Measurements from ENCODE around the gene CLCN6.
A peak's percentile ranks its signal among the peaks of the same experiment; 100 is the strongest.

CLCN6 gene, protein sequence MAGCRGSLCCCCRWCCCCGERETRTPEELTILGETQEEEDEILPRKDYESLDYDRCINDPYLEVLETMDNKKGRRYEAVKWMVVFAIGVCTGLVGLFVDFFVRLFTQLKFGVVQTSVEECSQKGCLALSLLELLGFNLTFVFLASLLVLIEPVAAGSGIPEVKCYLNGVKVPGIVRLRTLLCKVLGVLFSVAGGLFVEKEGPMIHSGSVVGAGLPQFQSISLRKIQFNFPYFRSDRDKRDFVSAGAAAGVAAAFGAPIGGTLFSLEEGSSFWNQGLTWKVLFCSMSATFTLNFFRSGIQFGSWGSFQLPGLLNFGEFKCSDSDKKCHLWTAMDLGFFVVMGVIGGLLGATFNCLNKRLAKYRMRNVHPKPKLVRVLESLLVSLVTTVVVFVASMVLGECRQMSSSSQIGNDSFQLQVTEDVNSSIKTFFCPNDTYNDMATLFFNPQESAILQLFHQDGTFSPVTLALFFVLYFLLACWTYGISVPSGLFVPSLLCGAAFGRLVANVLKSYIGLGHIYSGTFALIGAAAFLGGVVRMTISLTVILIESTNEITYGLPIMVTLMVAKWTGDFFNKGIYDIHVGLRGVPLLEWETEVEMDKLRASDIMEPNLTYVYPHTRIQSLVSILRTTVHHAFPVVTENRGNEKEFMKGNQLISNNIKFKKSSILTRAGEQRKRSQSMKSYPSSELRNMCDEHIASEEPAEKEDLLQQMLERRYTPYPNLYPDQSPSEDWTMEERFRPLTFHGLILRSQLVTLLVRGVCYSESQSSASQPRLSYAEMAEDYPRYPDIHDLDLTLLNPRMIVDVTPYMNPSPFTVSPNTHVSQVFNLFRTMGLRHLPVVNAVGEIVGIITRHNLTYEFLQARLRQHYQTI

DNA sequence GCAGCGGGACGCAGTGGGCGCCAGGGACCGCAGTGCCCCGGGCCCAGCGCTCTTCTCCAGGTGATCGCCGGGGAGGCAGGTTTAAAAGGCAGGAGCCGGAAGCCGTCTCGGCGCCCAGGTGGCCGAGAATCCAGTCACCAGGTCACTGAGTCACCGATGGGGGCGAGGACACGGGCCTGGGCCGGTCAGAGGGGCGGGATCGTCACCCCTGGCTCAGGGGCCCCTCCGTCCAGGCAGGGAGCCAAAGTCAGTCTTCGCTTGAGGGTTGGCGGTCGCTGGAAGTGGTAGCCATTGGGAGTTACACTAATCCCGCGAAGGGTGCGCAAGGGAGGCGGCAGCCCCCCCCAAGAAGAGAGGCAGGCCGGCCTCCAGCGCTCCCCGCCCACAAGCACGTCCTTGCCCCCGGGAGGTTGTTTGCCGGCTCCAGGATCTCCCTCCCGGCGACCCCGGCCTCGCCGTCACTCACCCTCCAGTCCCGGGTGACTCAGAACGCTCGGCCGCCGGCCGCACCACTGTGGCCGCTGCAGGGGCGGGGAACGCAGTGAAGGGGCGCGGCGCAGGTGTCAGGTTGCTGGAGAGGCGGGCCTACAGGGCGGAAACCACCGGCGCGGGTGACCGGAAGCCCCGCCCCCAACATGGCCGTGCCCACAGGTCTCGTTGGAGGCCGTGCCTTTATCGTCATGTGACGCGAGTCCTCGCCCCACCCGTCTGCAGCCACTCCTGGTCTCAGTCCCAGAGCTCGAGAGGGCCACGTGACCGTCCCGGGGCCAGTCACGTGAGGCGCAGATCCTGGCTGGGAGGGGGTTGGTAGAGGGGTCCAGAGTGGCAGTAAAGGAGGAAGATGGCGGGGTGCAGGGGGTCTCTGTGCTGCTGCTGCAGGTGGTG is at the start of gene CLCN6, which contains the start of gene MTHFR:
Gene CLCN6, plus strand, starts transcription at position 770 of the 885 bp plus-strand sequence. Its CDS starts 72 bp downstream, at position 842.
Gene MTHFR, minus strand, starts transcription at position 543 of the 885 bp plus-strand sequence. CDS start 2,848 bp downstream, outside the sequence.
- peak; percentile 87 to 97 (median 92) for DNase-seq

DNA sequence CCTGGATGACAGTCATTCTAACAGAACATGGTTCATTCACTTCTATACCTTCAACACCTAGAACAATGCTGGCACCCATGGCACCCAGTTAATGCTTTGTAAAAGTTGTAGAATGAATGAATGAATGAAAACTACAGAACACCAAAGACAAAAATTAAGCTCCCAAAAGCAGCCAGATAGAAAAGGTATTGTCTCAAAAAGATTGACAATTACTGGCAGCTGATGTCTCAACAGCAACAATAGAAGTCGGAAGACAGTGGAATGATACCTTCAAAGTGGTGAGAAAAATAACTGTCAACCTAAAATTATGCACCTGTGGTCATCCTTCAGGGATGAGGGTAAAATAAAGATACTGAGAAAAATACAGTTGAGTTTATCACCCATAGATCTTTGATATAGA is 48.9 kb upstream of the CLCN6 start:
- no peak for DNase-seq

DNA sequence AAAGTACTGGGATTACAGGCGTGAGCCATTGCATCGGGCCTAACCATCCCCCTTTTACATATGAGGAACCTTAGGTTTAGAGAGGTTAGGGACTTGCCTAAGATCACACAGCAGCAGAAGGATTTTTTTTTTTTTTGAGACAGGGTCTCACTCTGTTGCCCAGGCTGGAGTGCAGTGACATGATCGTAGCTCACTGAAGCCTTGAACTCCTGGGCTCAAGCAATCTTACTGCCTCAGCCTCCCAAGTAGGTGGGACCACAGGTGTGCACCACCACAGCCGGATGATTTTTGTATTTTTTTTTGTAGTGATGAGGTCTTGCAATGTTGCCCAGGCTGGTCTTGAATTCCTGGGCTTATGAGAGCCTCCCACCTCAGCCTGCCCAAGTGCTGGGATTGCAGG is 46.2 kb upstream of the CLCN6 start:
- no peak for DNase-seq

DNA sequence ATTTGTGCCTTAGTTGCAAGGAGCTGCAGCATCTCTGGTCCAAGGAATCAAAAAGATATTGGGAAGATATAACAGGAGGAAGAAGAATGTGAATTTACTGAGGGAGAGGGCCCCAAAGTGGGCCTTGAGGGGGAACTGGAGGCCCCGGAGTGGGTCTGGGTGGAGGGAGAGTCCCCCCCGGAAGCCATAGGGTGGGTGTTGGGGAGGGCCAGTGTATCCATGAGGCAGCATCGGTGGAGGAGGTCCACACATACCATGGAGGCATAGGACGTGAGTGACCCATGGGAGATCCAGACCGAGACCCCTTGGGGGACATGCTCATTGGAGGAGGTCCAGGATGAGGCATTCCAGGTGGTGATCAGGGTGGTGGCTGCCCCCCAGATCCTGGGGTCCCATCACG is 44.7 kb upstream of the CLCN6 start:
- no peak for DNase-seq

DNA sequence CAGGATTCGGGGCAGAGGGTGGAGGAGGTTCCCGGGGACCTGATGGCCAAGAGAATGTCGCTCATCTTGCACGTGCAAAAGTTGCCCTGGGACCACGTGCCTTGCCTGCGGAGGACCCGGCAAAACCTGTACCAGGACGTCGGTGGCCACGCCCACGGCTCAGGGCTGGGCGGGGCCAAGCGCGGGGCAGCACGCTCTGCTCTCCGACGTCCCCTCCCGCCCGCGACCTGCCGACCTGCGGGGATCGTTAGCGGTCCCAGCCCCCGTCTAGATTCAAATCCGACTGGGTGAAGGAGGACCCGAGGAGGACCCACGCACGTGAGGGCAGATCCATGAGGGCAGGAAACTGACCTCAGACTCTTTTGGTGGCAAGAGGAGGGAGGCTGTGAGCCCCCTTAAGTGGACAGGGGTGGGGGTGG is 44.0 kb upstream of the CLCN6 start, which contains the start of gene C1orf167:
Gene C1orf167, plus strand, starts transcription at position 206 of the 419 bp plus-strand sequence. CDS start 2,208 bp downstream, outside the sequence.
- DNase-seq, result peak in 1 of 4 experiments; percentile 27

DNA sequence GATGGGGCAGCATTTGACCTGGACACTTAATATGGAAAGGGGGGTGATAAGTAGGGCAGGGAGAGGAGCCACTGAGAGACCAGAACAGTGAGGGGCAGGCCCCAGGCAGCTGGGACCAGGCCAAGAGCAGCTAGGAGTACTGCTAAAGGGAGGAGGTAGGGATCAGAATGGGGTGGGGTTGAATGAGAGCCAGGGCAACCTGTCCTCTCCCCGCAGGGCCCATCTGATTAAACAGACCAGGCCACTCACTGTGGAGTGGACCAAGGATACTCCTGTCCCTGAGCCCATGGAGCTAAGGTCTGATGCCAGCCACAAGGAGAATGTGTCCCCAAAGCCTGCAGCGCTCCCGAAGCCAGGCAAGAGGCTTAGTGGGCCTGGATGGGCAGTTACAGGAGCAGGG is 41.9 kb upstream of the CLCN6 start:
- DNase-seq, result no peak

DNA sequence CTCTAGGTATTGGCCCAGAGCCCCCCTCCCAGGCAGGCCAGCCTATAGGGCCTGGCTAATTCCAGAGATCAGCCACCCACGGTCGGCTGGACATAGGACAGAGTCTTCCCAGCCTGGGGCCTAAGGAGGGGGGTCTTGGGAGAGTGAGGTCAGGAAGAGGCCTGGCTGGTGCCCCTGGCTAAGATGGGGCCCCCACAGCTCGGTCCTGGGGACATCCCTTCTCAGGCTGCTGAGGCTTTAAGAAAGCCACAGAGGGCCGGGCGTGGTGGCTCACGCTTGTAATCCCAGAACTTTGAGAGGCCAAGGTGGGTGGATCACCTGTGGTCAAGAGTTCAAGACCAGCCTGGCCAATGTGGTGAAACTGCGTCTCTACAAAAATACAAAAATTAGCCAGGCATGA is 41.5 kb upstream of the CLCN6 start:
- DNase-seq, result no peak

DNA sequence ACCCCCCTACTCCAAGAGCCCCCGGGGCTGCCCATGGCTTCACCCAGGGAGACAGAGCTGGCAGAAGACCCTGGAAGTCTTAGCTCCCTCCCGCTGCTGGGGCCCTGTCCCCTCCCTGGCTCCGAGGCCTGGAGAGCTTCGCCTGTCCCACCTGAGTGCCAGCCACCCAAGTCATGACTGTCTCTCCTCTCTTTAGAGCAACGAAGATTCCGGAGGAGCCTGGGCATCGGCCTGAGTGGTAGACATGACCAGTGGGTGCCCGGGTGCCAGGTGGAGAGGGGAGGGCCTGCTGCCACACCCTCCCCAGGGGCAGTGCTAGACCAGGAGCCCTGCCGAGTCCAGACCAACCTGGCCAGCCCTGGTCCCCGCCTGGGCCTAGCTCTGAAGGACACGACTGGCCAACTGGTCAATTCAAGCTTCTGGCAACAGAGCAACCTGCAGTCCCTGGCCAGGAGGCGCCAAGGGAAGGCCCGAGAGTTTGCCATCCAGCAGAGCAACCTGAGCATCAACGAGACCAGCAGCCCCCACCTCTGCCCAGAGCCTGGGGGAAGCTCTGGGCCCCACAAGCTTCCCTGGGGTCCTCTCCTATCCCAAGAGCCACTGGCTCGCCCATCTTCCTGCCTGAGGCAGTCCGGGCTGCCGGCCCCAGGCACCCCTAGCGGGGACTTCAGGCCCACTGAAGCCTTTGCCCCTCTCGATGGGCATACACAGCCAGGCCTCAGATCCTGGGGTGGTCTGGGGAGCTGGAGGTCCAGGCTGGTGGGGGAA is 40.1 kb upstream of the CLCN6 start:
- no peak for DNase-seq

DNA sequence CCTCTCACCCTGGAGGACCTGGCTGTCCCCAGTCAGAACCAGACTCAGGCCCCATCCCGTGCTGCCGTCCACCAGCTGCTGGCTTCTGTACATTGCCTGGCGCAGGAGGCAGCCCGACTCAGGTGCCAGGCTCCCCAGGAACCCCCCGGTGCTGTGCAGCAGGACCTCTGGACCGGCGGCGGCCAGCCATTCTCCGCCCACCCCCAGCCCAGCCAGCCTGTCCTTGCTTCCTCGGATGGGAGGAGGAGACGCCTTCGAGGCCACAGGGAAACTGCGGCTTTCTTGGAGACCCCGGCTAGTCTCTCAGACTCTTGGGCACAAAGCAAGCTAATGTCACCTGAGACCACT is 39.6 kb upstream of the CLCN6 start:
- no peak for DNase-seq

DNA sequence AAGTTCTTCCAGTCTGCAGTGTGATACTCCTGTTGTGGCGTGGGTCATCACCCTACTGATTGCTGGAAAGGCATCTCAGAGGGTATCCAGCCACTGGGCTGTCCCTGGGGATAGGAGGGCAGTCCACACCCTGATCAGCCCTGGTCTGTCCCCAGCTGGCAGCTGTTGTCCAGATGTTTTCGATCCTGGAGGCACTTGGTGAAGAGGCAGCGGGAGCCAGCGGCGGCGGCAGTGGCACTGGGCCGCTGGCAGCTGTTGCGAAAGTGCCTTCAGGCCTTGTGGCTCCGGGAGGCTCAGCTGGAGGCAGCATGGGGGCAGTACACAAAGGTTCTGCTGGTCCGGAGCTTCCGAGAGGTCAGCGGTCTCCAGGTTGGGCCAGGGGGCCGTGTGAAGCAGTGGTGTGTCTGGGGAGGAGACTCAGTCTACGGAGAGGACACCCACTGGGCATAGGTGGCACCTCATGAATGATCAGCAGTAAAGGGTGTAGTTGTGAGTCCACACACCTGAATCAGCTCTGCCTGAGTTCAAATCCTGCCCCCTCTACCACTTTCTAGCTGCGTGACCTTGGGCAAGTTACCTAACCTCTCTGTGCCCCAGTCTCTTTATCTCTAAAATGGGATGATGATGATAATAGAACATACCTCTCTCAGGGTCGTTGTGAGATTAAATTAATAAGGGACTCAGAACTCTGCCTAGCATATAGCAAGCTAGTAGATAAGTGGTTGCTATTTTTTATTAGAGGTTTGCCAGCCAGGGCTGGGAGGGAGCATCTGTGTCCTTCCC is 37.9 kb upstream of the CLCN6 start:
- no peak for DNase-seq

DNA sequence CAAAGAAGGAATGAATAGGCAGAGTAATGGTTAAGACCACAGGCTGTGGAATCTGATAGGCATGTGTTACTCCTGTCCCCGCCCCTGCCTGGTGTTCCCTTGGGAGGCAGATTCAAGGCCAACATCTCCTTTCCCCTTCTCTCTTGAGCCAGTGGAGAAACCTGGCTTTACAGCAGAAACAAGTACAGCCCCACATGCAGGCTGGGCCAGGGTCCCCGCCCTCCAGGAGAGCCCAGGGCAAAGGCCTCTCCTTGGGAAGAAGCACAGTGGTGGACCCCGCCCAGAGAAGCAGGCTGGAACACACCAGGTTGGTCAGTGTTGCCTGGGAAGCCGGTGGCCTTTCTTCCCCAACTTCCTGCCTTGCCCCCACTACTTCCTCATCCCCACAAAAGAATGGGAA is 37.2 kb upstream of the CLCN6 start:
- DNase-seq, result no peak

DNA sequence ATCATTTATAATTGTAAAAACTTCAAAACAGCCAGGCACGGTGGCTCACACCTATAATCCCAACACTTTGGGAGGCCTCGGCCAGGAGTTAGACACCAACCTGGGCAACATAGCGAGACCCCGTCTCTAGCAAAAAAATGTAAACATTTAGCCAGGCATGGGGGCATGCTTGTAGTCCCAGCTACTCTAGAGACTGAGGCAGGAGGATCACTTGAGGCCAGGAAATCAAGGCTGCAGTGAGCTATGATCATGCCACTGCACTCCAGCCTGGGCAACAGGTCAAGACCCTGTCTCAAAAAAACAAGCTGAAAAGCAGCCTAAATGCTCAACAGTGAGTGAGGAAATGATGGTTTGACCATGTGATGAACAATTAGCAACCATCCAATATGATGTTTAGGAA is 36.7 kb upstream of the CLCN6 start:
- DNase-seq, result no peak

DNA sequence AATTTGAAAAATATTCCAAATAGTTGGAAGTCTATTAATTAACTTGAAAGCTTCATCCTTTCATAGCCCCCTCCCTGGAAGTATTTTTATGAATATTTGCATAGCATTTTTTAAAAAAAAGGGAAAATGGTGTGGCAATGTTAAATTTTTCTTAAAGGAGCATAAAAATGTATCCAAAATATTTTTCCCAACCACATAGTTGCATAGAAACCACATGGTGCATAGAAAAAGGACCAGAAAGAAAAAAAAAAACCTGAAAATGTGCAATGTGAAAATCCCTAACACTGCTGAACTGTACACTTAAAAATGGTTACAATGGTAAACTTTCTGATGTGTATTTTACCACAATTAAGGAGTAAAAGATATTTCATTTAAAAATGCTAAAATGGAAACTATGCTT is 36.0 kb upstream of the CLCN6 start:
- DNase-seq, result no peak

DNA sequence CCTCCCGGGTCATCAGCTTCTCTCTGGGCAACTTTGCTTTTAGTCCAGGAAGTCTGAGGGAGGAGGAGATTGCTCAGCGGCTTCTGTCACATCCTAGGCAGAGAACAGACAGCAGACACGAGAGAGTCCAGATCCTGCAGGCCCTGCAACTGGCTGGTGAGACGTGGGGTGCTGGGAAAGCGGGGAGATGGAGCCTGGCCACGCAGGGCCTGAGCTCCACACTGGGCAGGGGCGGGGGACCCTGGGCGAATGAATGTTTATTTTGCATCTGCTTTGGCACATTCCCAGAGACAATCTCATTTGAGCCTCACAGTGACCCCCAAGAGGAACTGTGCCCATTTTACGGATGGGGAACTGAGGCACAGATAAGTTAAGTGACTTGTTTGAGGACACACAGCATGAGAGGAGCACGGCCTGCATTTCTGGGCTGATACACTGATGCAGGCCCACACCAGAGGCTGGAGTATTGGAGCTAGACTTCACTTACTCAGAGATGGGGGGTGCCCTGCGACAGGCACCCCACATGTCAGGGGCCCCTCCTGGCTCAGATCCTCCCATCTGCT is 34.4 kb upstream of the CLCN6 start:
- no peak for DNase-seq

DNA sequence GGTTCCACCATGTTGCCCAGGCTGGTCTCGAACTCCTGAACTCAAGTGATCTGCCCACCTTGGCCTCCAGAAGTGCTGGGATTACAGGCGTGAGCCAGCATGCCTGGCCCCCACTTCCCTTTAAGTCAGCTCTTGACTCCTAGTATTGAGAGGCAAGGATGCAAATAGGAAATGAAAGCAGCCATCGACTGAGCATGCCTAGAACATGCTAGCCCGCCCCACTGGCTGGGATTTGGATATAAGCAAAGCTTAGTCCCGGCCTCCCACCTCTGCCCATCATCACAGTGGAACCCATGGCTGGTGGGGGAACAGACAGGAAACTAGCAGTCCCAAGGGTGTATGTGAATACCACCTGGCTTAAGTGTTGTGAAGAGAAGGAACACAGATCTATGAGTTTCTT is 33.5 kb upstream of the CLCN6 start:
- no peak for DNase-seq

DNA sequence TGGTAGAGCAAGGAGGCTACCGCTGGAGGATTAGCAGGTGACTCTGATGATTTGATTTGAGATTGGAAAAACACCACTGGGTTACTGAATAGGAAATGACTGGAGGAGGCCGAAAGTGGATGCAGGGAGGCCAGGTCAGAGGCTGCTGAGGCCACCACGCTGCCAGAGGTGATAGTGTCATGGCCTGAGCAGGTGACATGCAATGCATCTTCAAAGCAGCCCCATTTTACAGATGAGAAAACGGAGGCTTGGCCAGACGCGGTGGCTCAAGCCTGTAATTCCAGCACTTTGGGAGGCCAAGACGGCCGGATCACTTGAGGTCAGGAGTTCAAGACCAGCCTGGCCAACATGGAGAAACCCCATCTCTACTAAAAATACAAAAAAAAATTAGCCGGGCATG is 31.2 kb upstream of the CLCN6 start:
- DNase-seq, result no peak

DNA sequence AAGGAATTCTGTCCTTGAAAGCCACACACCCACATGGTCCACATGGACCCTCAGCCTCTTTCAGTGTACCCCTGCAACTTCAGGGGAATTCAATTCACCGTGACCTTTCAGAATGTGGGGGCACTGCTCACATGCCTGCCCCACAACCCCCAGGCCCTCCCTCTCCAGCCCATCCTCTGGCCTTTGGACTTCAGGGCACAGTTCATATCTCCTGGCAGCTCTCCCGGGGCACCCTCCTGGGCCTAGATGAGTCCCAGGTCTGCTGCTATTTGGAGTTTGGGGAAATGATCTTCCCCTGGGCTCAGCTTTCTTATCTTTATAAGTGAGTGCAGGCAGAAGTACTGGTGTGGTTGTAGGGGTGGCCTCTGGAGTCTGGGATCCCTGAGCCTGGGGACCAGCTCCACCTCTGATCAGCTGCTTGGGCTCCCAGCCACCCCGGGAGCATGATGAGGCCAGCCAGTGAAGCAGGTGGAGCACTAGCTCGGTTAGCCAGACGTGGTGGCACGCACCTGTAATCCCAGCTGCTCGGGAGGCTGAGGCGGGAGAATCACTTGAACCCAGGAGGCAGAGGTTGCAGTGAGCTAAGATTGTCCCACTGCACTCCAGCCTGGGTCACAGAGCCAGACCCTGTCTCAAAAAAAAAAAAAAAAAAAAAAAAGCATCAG is 28.2 kb upstream of the CLCN6 start:
- no peak for DNase-seq

DNA sequence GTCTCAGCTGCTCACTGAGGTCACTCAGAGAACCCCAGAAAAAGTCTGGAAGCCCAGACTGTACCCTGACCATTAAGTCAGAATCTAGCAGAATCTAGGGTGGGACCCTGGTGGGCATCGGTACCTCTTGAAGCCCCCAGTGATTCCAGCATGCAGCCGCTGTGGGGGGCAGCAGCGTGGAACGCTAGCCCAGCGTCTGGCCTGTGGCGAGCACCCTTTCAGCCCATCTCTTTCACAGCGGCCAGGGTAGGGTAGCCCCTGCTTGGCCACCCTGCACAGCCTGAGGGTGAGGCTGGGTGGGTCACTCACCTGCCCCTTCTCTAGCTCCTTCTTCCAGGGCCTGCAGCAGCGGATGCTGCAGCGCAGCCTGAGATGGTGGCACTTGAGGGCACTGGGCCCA is 27.7 kb upstream of the CLCN6 start:
- DNase-seq, result no peak

DNA sequence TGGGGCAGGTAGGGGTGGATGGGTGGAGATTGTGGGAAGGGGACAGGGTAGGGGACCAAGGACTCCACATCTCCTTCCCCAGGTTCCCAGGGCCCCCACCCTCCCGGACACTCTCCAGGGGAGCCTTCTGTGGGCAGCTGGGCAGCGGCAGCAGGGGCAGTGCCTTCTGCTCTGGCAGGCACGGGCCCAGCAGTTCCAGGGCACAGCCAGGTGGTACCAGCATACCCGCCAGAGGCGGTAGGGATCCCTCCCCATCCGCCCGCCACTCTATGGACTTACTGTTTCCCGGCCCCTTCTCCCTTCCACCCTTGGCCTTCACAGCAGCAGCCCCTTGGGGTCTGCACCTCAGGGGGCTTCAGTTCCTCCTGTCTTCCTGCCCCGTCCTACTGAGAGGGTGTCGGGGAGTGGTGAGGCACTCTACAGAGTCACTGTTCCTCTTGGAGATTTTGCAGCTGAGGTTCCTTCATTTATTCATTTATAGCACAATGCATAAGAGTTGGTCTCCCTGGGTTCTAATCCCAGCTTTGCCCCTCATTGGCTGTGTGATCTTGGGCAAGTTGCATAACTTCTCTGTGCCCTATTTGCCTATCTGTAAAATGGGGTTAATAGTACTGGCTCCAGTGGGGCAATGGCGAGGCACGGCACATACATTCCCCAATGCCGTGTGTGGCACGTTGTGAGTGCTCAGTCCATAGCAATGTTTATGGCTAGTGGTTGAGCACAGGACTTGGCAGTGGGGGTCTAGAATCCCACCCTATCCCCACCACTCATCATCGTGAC is 27.0 kb upstream of the CLCN6 start:
- DNase-seq, result no peak
